Keratinocyte (primary cell): ENCODE data around the gene CHD1. TPM values are rescaled to one million over a fixed set of nuclear protein-coding genes. Genes with fewer than 3 reads are reported as not detected.

ENCODE experiments used
- DNase-seq: peaks from one replicate; pipeline ENCODE4 v3.0.0-alpha.2; 2011; ENCODE audit warnings: low read depth, missing footprints, low spot score
- FAIRE-seq: peaks from 2 replicates; lab custom pipeline; 2011; peaks lifted over from hg19 to GRCh38; lab: Jason Lieb, UNC
- H2AFZ ChIP-seq: 2 replicates; pipeline ENCODE4 v1.6.0; 2012; ENCODE audit warnings: low read length, control low read depth, inconsistent platforms; ENCODE audit not compliant: control insufficient read depth
- H3K27ac ChIP-seq: 2 replicates; pipeline ENCODE4 v1.5.1; 2011; ENCODE audit warnings: low read length; ENCODE audit not compliant: control insufficient read depth, insufficient read depth
- H3K27me3 ChIP-seq: 3 replicates; pipeline ENCODE4 v1.6.0; 2011; ENCODE audit warnings: low read length; ENCODE audit not compliant: control insufficient read depth, insufficient read depth; ENCODE audit errors: extremely low read depth
- H3K36me3 ChIP-seq, 2 experiments: 2 replicates in 1 of 2; 3 replicates in 1 of 2; pipeline ENCODE4 v1.5.1; 2011; ENCODE audit warnings: low read length in 2 of 2, mild to moderate bottlenecking in 1 of 2; ENCODE audit not compliant: control insufficient read depth in 2 of 2, insufficient read depth in 2 of 2; ENCODE audit errors: extremely low read depth in 1 of 2
- H3K4me1 ChIP-seq: 3 replicates; pipeline ENCODE4 v1.5.1; 2011; ENCODE audit warnings: low read length; ENCODE audit not compliant: control insufficient read depth, insufficient read depth; ENCODE audit errors: extremely low read depth
- H3K4me2 ChIP-seq: 3 replicates; pipeline ENCODE4 v1.6.0; 2011; ENCODE audit warnings: low read depth, low read length; ENCODE audit not compliant: control insufficient read depth, insufficient read depth; ENCODE audit errors: extremely low read depth
- H3K4me3 ChIP-seq, 3 experiments: fragments of 200-600 bp in 1 of 3; sonication (generic) in 1 of 3; 2 replicates in 2 of 3; 3 replicates in 1 of 3; pipeline ENCODE4 v1.5.1; 2011 to 2016; ENCODE audit warnings: low read length in 3 of 3, mild to moderate bottlenecking in 3 of 3, control low read depth in 2 of 3, inconsistent platforms in 1 of 3, low read depth in 1 of 3, mixed read lengths in 1 of 3, mixed run types in 1 of 3, moderate library complexity in 1 of 3; ENCODE audit not compliant: control insufficient read depth in 2 of 3, insufficient read depth in 2 of 3; ENCODE audit errors: extremely low read depth in 1 of 3
- H3K79me2 ChIP-seq: 2 replicates; pipeline ENCODE4 v1.6.0; 2012; ENCODE audit warnings: low read length; ENCODE audit not compliant: control insufficient read depth, insufficient read depth
- H3K9ac ChIP-seq: 3 replicates; pipeline ENCODE4 v1.6.0; 2011; ENCODE audit warnings: low read length; ENCODE audit not compliant: control insufficient read depth, insufficient read depth; ENCODE audit errors: extremely low read depth
- H3K9me1 ChIP-seq: 3 replicates; pipeline ENCODE4 v1.6.0; 2011; ENCODE audit warnings: low read length; ENCODE audit not compliant: control insufficient read depth, insufficient read depth; ENCODE audit errors: extremely low read depth
- H3K9me3 ChIP-seq: 2 replicates; pipeline ENCODE4 v1.5.1; 2012; ENCODE audit warnings: low read depth, low read length; ENCODE audit not compliant: control insufficient read depth
- H4K20me1 ChIP-seq: 3 replicates; pipeline ENCODE4 v1.6.0; 2011; ENCODE audit warnings: low read length; ENCODE audit not compliant: control insufficient read depth, insufficient read depth; ENCODE audit errors: extremely low read depth
- CTCF ChIP-seq, 3 experiments: IDR thresholded peaks in 1 of 3; conservative IDR thresholded peaks in 1 of 3; optimal IDR thresholded peaks in 1 of 3; 2 replicates in 2 of 3; 3 replicates in 1 of 3; pipeline versions ENCODE3 to v1.5.1; 2011; ENCODE audit warnings: low read length in 3 of 3, mild to moderate bottlenecking in 3 of 3, moderate library complexity in 2 of 3, control low read depth in 1 of 3, inconsistent platforms in 1 of 3; ENCODE audit not compliant: insufficient read depth in 2 of 3; ENCODE audit errors: extremely low read depth in 1 of 3
- EZH2 ChIP-seq: IDR thresholded peaks from one replicate; pipeline ENCODE4 v1.6.1; 2012; ENCODE audit warnings: inconsistent platforms, mild to moderate bottlenecking, low read length, moderate library complexity
- dilution Hi-C: fragments of 300-500 bp; cut with MboI; formaldehyde crosslinking; loops from one replicate; pipeline ENCODE4 v1.7.0; 2020; ENCODE audit warnings: low sequenced_read_pairs; ENCODE audit not compliant: extremely low pct_ligation_motif_present
- polyA plus RNA-seq, 5 experiments: library from polyadenylated mRNA; depleted of rRNA in 3 of 5; stranded (reverse) in 3 of 5; stranded (forward) in 1 of 5; unstranded in 1 of 5; fragments of >200 nt; gene quantifications; 1 replicate in 1 of 5; 2 replicates in 3 of 5; 3 replicates in 1 of 5; pipeline versions ENCODE4 v1.2.1 to v1.2.3, GENCODE V29; 2011 to 2012; ENCODE audit warnings: missing spikeins in 2 of 5, low read depth in 1 of 5, low replicate concordance in 1 of 5

CHD1 gene
- polyA plus RNA-seq, 1 donor (not counting 4 experiments of a cell fraction or from before 2014, with no cell fraction given), result 26.5 TPM

GRCh38 chr5:98813755-98814154 is 115.1 kb downstream of the CHD1 start:
- no peaks in the 10 kb centered on the region for H3K4me1 ChIP-seq
- TF ChIP-seq CTCF (optimal IDR thresholded peaks at IDR 0.05 in 1 of 3, IDR thresholded peaks at IDR 0.05 in 1 of 3, conservative IDR thresholded peaks at IDR 0.05 in 1 of 3; ENCODE audit: extremely low read depth in 1 of 3, insufficient read depth in 2 of 3, low read length in 3 of 3) (no peak), EZH2 (no peak)
- no peaks in the 10 kb centered on the region for H4K20me1 ChIP-seq
- no peaks in the 10 kb centered on the region for H3K9me1 ChIP-seq
- H3K4me2 ChIP-seq, result no peak overlapping the region
- H3K79me2 ChIP-seq, result no peaks in the 10 kb centered on the region
- FAIRE-seq, result no peak
- no peaks in the 10 kb centered on the region for H3K9me3 ChIP-seq
- H3K4me3 ChIP-seq, result no peak overlapping the region
- H3K27me3 ChIP-seq, result no peaks in the 10 kb centered on the region
- H2AFZ ChIP-seq, result no peak overlapping the region
- no peak overlapping the region for H3K27ac ChIP-seq
- no peak for DNase-seq
- no peak overlapping the region for H3K9ac ChIP-seq
- H3K36me3 ChIP-seq, result no peaks in the 10 kb centered on the region
- dilution Hi-C loops, result no loop called here

- Histone ChIP-seq H3K4me2 (no peak overlapping the region), H3K4me1 (no peaks in the 10 kb centered on the region), H3K9ac (no peak overlapping the region), H3K4me3 (no peak overlapping the region), H2AFZ (no peak overlapping the region), H3K79me2 (no peaks in the 10 kb centered on the region), H3K9me1 (no peaks in the 10 kb centered on the region), H3K27me3 (no peaks in the 10 kb centered on the region), H3K36me3 (no peaks in the 10 kb centered on the region), H4K20me1 (no peaks in the 10 kb centered on the region), H3K9me3 (peaks cover 4% of the 10 kb centered on the region), H3K27ac (no peak overlapping the region)
- TF ChIP-seq EZH2 (no peak), CTCF (optimal IDR thresholded peaks at IDR 0.05 in 1 of 3, IDR thresholded peaks at IDR 0.05 in 1 of 3, conservative IDR thresholded peaks at IDR 0.05 in 1 of 3; ENCODE audit: extremely low read depth in 1 of 3, insufficient read depth in 2 of 3, low read length in 3 of 3) (no peak)
- dilution Hi-C loops, result no loop called here
- FAIRE-seq, result no peak
- DNase-seq, result no peak
These were observed 118.6 kb downstream of the CHD1 start for GRCh38 chr5:98810206-98810605.
